ENCODE measurements around the gene NSD1. TPM values are rescaled to one million over a fixed set of nuclear protein-coding genes. Genes with fewer than 3 reads are reported as not detected.

The NSD1 gene
- total RNA-seq, 2 donors from 2014 or later: 150 to 190 TPM

GRCh38 chr5:177194268-177194667 is 60.7 kb downstream of the NSD1 start:
- no peak for DNase-seq
- no peak overlapping the region for H3K27ac ChIP-seq (ENCODE audit: low read depth, low read length)
- H3K9me3 ChIP-seq (ENCODE audit: control insufficient read depth, low read length): no peaks in the 10 kb centered on the region
- peaks cover 61% of the 10 kb centered on the region for H3K36me3 Mint-ChIP-seq (ENCODE audit: low read depth)
- H3K27ac Mint-ChIP-seq: no peak overlapping the region
- no peak overlapping the region for H3K4me3 Mint-ChIP-seq
- H3K4me3 ChIP-seq (ENCODE audit: low read length): no peak overlapping the region
- WGBS, 2 experiments (ENCODE audit: insufficient coverage in 1 of 2, insufficient read length in 1 of 2): 78 to 94% methylated on average over 1 to 3 of the region's 3 CpGs
- no peaks in the 10 kb centered on the region for H3K4me1 Mint-ChIP-seq
- no peaks in the 10 kb centered on the region for H3K27me3 ChIP-seq (ENCODE audit: control insufficient read depth, insufficient read depth, low read length, poor library complexity, severe bottlenecking)
- TF ChIP-seq CTCF (conservative IDR thresholded peaks at IDR 0.05): no peak
- no peaks in the 10 kb centered on the region for H3K27me3 Mint-ChIP-seq (ENCODE audit: insufficient read depth)
- no peaks in the 10 kb centered on the region for H3K4me1 ChIP-seq (ENCODE audit: control insufficient read depth, insufficient read depth, low read length)
- H3K36me3 ChIP-seq (ENCODE audit: control insufficient read depth, insufficient read depth, low read length): peaks cover 76% of the 10 kb centered on the region
- H3K9me3 Mint-ChIP-seq: no peaks in the 10 kb centered on the region
- no peak overlapping the region for H3K9ac ChIP-seq (ENCODE audit: extremely low read depth, low read length, poor library complexity, severe bottlenecking)

GRCh38 chr5:177195307-177195952 is 61.9 kb downstream of the NSD1 start:
- no peak overlapping the region for H3K4me3 Mint-ChIP-seq
- no peaks in the 10 kb centered on the region for H3K4me1 Mint-ChIP-seq
- Histone ChIP-seq H3K36me3 (ENCODE audit: control insufficient read depth, insufficient read depth, low read length) (peaks cover 82% of the 10 kb centered on the region), H3K27me3 (ENCODE audit: control insufficient read depth, insufficient read depth, low read length, poor library complexity, severe bottlenecking) (no peaks in the 10 kb centered on the region), H3K9me3 (ENCODE audit: control insufficient read depth, low read length) (no peaks in the 10 kb centered on the region), H3K4me1 (ENCODE audit: control insufficient read depth, insufficient read depth, low read length) (no peaks in the 10 kb centered on the region), H3K9ac (ENCODE audit: extremely low read depth, low read length, poor library complexity, severe bottlenecking) (no peak overlapping the region), H3K27ac (ENCODE audit: low read depth, low read length) (no peak overlapping the region), H3K4me3 (ENCODE audit: low read length) (no peak overlapping the region)
- no peak for TF ChIP-seq CTCF (conservative IDR thresholded peaks at IDR 0.05)
- H3K27me3 Mint-ChIP-seq (ENCODE audit: insufficient read depth): no peaks in the 10 kb centered on the region
- H3K27ac Mint-ChIP-seq: peak overlapping the region; percentile 54
- WGBS, 2 experiments (ENCODE audit: insufficient coverage in 1 of 2, insufficient read length in 1 of 2): 95 to 100% methylated on average over 5 to 9 of the region's 9 CpGs
- H3K36me3 Mint-ChIP-seq (ENCODE audit: low read depth): peaks cover 61% of the 10 kb centered on the region
- no peak for DNase-seq
- H3K9me3 Mint-ChIP-seq: no peaks in the 10 kb centered on the region

GRCh38 chr5:177198738-177199137 is 65.2 kb downstream of the NSD1 start:
- no peak overlapping the region for H3K4me3 Mint-ChIP-seq
- Histone ChIP-seq H3K27me3 (ENCODE audit: control insufficient read depth, insufficient read depth, low read length, poor library complexity, severe bottlenecking) (no peaks in the 10 kb centered on the region), H3K4me3 (ENCODE audit: low read length) (no peak overlapping the region), H3K4me1 (ENCODE audit: control insufficient read depth, insufficient read depth, low read length) (no peaks in the 10 kb centered on the region), H3K36me3 (ENCODE audit: control insufficient read depth, insufficient read depth, low read length) (peaks cover 85% of the 10 kb centered on the region), H3K9ac (ENCODE audit: extremely low read depth, low read length, poor library complexity, severe bottlenecking) (no peak overlapping the region), H3K9me3 (ENCODE audit: control insufficient read depth, low read length) (no peaks in the 10 kb centered on the region), H3K27ac (ENCODE audit: low read depth, low read length) (no peak overlapping the region)
- no peak for DNase-seq
- TF ChIP-seq CTCF (conservative IDR thresholded peaks at IDR 0.05): no peak
- H3K27ac Mint-ChIP-seq: no peak overlapping the region
- H3K36me3 Mint-ChIP-seq (ENCODE audit: low read depth): peaks cover 67% of the 10 kb centered on the region
- no peaks in the 10 kb centered on the region for H3K4me1 Mint-ChIP-seq
- WGBS, 2 experiments (ENCODE audit: insufficient coverage in 1 of 2, insufficient read length in 1 of 2): 91 to 98% methylated on average over 1 to 5 of the region's 5 CpGs
- no peaks in the 10 kb centered on the region for H3K27me3 Mint-ChIP-seq (ENCODE audit: insufficient read depth)
- H3K9me3 Mint-ChIP-seq: no peaks in the 10 kb centered on the region
